Femur (tissue), 1 donor: ENCODE results near the gene SLC25A24.
A peak's percentile ranks its signal among the peaks of the same experiment; 100 is the strongest.
"Not testable (repeated sequence)": the region's sequence is repeated elsewhere in the genome, so short reads cannot be mapped to it uniquely, and the experiment has no call there.

Experiments
- DNase-seq: peaks from one replicate; pipeline ENCODE4 v3.0.0-alpha.2; 2017

The SLC25A24 gene

DNA sequence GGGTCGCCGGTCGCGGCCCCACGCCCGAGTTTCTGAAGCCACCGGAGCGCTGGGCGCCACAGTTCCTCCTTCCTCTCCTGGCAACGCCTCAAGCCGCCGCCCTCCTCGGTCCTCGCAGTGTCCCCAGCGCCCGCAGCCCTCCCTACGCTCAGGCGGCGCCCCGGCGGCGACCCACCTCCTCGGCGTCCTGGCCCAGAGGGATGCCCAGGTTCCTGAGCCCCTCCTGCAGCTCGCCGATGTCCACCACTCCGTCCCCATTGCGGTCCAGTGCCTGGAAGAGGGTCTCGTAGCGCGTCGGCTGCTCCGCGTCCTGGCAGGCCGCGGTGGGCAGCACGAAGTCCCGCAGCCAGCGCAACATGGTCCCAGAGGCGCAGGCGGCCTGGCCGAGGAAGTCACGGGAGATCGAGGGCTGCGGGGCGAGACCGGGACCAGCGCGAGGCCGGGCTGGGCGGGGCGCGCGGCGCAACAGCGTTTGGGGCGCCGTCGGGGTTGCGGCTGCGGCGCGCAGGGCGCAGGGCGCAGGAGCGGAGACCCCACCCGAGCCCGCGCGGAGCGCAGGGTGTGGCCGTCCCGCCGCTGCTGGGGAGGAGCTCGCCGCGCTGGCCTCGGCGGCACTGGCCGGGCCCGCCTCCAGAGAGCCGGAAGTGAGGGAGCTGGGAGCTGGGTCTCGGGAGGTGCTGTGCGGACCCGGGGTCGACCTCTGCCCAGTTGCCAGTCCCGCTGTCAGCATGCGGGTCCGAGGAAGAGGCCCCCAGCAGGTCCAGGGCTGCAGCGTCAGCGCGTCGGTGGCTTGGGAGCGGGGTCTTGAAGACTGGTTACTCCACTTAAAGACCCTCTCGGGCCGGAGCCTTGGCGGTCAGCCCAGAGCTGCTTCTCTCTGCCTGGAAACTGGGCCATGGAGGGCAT, at the start of gene SLC25A24:
Gene SLC25A24 (minus strand): TSS at position 563 of the 906 bp plus-strand sequence. CDS start 205 bp downstream, at position 358.
- peak; percentile 91 for DNase-seq

GRCh38 chr1:108243976-108244375, 43.8 kb upstream of the SLC25A24 start, which contains the start of gene NBPF4:
Gene NBPF4, minus strand, starts transcription at chr1:108244076. Its CDS starts 315 bp downstream, at chr1:108243761.
- not testable (repeated sequence) for DNase-seq

DNA sequence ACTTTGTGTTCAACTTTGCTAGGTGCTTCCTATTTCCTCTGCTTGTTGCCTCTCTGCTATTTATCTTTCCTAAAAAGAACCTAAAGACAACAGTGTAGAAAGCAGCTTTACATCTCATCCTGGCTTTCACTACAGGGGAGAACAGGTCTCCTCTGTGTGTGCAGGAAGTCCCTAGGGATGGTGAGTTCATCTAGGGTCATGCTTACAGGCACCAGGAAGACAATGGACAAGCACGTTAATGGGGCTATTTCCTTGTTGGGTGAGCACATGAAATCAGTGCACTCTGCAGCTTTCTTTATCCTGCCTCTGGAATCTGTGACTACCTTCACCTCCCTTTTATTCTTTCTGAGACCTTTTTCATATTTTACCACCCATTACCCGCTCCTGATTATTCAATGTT, 39.3 kb upstream of the SLC25A24 start:
- DNase-seq = not testable (repeated sequence)

GRCh38 chr1:108235308-108235707, 35.2 kb upstream of the SLC25A24 start:
- not testable (repeated sequence) for DNase-seq

DNA sequence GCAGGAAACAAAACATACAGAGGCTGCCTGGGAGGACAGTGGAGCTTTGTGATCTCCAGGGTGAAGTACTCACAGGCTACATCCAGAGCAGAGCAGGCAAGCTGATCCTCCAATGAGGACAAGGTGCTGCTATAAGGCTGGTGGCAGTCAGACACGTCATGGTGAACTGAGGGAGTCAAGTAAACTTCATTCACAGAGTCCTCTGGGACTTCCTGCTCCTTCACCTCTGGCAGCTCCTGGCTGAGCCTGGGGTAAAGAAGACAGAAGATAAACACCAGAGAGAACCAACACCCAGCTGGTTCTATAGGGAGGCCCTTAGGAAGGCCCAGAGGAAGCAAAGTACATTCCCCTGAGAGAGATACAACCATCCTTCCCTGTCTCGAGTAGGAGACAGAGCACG, 32.0 kb upstream of the SLC25A24 start:
- DNase-seq = not testable (repeated sequence)

DNA sequence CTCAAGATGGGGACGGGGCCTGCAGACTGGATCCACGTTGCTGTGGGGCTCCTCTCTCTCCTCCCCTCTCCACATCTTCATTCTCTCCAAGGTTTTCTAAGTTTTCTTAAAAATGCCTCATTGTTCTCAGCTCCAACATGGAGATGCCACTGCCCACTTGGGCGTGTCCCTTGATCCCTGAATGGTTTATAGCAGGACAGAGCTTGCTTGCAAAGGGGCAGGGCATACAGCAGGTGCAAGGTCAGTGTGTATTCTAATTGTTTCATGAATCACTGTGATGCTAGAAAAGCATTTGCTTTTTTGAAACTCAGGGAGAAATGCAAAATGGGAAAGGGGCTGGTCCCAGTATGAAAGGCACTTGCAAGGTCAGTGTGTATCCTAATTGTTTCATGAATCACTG, 29.8 kb upstream of the SLC25A24 start:
- not testable (repeated sequence) for DNase-seq

GRCh38 chr1:108227772-108228171, 27.6 kb upstream of the SLC25A24 start:
- DNase-seq = not testable (repeated sequence)

DNA sequence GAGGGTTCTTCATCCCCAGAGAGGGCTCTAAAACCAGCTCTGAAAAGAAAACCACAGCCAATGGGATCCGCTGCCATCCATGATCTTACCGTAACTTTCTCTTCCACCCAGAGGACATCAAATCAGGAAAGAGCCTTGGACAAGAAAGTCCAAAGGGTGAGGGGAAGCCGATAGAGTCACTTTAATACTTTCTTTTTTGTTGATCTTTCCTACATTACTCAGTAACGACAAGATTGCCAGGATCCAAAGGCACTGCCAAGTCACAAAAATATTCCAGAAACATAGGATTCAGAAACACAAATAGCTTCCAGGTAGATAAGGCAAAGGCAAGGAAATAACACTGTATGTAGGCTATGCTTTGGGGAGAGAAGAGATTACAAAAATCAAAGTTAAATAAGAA, 26.7 kb upstream of the SLC25A24 start:
- not testable (repeated sequence) for DNase-seq

GRCh38 chr1:108223226-108223625, 23.1 kb upstream of the SLC25A24 start:
- DNase-seq = not testable (repeated sequence)

- not testable (repeated sequence) for DNase-seq
Observed at GRCh38 chr1:108217515-108218174, 17.5 kb upstream of the SLC25A24 start.

DNA sequence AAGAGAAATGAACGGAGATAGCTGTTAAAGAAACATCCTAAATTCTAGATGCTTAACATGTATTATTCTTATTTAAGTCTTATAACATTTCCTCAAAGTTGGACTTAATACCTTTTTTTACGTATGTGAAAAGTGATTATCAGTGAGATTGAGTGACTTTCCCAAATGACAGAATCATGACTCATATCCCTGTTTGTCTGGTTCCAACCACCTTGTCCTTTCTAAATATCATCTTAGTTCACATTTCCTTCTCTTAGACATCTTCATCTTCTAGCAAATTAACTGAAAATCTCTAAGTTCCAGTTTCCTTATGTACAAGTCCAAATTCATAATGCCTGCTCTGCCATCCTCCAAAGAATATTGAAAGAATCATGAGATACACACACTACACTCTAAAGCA, 16.9 kb upstream of the SLC25A24 start:
- not testable (repeated sequence) for DNase-seq

DNA sequence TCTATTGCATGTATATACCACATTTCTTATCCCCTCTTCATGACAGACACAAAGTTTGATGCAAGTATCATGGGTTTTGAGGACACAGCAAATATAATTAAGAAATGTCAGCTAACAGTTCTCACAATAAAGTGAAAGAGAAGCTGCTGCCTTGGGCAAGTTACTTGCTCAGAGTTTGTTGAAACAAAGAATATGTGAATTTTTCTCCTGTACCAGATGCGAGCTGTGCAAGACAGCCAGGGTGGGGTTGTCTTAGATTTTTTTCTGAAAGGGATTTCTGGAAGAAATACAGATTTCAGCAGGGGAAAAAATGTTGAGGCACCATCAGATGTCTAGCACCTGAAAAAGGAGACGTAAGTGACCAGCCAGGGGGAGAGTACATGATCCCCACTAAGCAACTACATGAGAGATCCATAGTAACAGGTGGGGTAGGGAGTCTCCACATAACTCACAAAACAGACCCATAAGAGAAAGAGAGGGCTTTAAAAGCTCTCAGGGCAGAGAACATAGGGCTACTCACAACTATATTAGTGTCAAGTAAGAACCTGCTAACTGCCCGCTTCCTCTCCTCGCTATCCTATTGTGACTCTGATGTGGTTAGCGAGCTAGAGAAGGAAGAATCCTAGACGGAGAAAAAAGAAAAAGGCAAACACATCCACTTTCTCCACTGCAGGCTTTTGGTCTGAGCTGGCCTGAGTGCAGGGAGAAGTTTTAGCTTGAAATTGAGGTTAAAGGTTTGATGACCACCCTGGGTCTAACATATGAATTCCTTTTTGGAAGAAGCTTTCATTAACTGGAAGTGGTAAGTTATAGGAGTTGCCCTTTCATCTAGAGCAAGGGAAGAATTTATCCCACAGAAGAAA, 16.1 kb upstream of the SLC25A24 start:
- DNase-seq = not testable (repeated sequence)

GRCh38 chr1:108214641-108215465, 14.7 kb upstream of the SLC25A24 start:
- DNase-seq = not testable (repeated sequence)

- no peak for DNase-seq
Observed at GRCh38 chr1:108211014-108211413, 10.9 kb upstream of the SLC25A24 start.

DNA sequence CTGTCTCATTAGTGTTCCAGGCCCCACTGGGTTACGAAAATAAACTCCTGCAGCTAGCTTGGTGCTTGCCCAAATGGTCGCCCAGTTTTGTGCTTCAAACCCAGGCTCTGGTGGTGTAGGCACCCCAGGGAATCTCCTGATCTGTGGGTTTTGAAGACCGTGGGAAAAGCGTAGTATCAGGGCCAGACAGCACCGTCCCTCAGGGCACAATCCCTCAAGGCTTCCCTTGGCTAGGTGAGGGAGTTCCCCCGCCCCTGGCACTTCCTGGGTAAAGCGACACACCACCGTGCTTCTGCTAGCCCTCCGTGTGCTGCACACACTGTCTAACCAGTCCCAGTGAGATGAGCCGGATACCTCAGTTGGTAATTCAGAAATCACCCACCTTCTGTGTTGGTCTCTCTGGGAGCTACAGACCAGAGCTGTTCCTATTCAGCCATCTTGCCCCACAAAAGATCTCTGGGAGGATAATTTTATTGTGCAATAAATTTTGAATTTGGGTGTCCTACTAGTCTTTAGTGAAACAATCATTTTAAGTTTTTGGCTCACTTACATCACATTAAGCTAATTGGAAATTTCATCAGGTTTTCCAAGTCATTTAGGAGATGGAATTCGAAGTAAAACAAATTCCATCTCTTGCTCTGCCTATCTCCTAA, 9.4 kb upstream of the SLC25A24 start:
- DNase-seq = no peak

GRCh38 chr1:108208724-108209446, 8.7 kb upstream of the SLC25A24 start:
- peak; percentile 52 for DNase-seq

DNA sequence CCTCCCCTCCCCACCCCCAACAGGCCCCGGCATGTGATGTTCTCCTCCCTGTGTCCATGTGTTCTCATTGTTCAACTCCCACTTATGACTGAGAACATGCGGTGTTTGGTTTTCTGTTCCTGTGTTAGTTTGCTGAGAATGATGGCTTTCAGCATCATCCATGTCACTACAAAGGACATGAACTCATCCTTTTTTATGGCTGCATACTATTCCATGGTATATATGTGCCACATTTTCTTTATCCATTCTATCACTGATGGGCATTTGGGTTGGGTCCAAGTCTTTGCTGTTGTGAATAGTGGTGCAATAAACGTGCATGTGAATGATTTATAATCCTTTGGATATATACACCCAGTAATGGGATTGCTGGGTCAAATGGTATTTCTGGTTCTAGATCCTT, 3.4 kb upstream of the SLC25A24 start:
- not testable (repeated sequence) for DNase-seq

- DNase-seq = no peak
Observed at GRCh38 chr1:108201687-108202086, 1.5 kb upstream of the SLC25A24 start.

- no peak for DNase-seq
Observed at GRCh38 chr1:108200687-108201051, 526 bp upstream of the SLC25A24 start.

DNA sequence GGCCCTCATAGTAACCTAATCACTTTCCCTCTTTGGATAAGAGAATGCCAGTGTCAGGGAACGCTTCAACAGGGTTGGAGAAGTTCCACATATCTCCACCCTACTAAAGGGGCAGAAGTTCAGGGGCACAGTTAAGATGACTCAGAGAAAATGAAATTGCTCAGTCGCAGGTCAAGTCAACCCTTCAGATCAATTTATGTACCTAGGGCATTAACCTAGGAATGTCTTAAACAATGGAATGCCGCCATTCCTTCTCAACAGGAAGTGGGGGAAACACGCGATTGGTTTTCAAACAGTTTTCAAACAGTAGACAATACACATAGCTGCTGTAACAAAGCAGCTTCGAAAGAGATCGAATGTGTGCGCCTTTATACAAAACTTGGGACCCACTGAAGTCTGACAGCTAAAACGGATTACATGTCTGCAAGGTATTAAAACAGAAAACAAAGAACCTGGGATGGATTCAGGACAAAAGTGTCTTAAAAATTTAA, 897 bp downstream of the SLC25A24 start:
- no peak for DNase-seq
